NCI-H1417 (cell line): ENCODE data around the gene KCTD8.

Source experiments
- DNase-seq, 3 experiments: peaks; one replicate each; lab custom pipeline; 2025; lab: John Stamatoyannopoulos, UW

Gene KCTD8

DNA sequence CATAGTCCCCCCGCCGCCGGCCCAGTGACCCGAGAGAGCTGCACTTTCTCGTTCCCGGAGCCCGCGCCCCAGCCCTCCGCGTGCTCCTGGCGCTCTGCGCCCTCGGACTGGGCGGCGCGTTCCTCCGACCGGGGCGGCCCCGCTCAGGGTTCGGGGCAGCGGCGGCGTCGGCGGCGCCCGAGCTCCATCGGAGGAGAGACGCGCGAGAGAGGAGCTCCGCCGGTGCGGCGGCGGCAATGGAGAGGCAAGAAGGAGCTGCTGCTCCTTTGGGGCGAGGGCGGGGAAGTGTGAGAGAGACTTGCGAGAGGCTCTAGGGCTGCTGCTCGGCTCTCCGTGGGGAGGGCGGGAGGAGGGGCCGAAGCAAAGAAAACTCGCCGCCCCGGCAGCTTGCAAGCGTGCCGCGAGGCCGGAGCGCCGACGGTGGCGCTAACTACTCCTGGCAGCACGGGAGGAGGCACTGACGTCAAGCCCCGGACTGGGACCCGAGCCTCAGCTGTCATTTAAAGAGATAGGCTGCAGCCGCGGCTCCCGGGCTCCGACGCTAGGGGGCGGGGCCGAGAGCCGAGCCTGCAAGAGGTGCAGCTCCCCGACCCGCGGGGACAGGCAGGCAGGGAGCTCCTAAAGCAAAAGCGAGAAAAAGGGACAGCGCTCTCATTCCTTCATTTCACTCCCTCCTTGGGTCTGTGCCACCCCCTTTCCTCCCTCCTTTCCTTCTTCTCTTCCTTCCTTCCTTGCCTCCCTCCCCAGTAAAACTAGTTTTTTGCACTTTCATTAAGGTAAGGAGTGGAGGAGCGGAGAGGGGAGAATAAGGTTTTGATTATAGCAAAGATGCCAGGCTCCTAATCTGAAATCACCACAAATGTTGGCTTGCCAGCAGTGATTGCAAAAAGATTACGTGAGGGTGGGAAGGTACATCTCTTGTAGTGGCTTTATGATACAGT is at the start of gene KCTD8:
KCTD8 (minus strand) TSS at position 289 of the 941 bp plus-strand sequence.
- DNase-seq: peak; percentile 37 to 96 (median 90)

- DNase-seq: no peak
Measured at GRCh38 chr4:44494810-44495701, 46.4 kb upstream of the KCTD8 start.

DNA sequence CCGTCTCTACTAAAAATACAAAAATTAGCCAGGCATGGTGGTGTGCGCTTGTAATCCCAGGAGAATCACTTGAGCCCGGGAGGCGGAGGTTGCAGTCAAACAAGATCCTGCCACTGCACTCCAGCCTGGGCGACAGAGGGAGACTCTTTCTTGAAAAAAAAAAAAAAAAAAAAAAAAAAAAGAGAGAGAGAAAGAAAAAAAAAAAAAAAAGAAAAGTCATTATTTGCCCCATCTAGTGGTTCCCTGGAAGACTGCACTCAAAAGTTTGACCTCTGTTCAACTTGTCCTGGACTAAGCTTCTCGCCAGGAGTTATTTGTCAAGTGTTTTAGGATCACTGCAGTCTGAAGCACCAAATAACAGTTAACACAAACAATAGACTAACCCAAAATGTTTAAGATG is 45.3 kb upstream of the KCTD8 start:
- DNase-seq: peak in 1 of 3 experiments; percentile 25

DNA sequence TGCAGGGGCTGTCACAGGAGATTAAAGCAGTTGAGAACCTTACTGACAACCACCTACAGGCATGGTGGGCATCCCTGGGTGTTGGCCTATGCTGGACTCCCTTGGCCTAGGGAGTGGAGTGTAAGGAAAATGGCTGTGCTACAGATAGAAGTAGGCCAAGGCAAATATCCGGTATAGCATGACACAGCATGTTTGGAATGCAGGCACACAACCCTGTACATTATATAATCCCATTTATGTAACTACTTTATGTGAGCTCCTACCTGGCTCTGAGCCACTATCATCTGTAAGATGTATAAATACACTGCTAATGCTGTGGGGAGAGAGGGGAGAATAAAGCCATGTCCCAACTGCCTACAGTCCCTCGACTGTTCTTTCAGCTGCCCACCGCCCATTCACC is 38.7 kb upstream of the KCTD8 start:
- no peak for DNase-seq

- no peak for DNase-seq
Measured at GRCh38 chr4:44479731-44480130, 31.1 kb upstream of the KCTD8 start.

GRCh38 chr4:44462259-44462658 is 13.7 kb upstream of the KCTD8 start:
- DNase-seq: no peak

- DNase-seq: peak in 2 of 3 experiments; percentile 81 to 82
Measured at GRCh38 chr4:44447563-44448504, 775 bp downstream of the KCTD8 start.

- DNase-seq: peak in 2 of 3 experiments; percentile 62 to 68
Measured at GRCh38 chr4:44446801-44447562, 1.6 kb downstream of the KCTD8 start.

DNA sequence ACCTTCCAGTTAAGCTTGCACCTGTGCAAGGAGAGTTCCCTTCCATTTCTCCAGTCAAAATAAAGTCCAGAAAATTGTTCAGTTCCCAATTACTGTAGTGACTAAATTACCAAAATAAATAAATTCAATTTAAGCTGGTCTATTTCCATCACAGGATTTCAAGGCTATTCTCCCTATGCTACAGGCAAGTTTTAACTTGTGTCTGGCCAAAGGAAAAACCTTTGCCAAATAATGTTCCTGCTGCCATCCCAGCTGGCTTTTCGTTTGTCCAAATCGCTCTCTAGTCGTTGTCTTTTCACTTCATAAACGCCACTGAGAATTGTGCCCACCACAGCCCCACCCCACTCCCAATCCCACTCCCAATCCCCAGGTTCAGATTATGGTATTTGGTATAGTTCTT is 2.4 kb downstream of the KCTD8 start:
- peak in 1 of 3 experiments; percentile 52 for DNase-seq

GRCh38 chr4:44438687-44439086 is 9.9 kb downstream of the KCTD8 start:
- DNase-seq: no peak

DNA sequence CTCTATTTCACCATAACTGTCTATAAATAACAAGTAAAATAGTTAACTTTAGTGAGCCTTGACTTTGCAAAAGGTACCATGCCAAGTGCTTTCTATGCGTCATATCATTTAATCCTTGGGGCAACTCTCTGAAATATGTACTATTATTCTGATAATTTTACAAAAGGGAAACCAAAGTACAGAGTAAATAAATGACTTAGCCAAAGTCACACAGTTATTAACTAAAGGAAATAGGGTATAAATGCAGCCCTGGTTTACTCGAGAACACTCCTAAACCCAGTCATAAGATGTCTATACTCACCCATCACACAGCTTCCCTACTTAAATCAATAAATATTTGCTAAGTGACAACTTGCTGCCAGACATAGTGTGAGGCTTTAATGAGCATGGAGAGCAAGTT is 14.4 kb downstream of the KCTD8 start:
- no peak for DNase-seq

GRCh38 chr4:44425614-44426208 is 22.9 kb downstream of the KCTD8 start:
- peak in 2 of 3 experiments; percentile 39 to 76 for DNase-seq

DNA sequence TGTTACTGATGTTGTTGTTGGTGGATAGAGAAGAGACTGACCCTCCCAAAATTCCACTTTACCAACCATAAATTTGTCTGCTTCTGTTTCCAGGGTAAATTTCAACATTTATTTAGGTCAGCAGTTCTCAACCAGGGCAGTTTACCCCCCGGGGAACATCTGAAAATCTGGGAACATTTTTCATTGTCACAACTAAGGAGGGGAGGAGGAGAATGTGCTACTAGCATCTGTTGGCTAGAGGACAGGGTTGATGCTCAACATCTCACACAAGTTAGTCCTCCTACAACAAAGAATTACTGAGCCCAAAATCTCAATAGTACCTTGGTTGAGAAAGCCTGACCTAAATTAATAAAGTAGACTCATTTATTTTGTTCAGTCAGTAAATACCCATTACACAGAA is 25.7 kb downstream of the KCTD8 start:
- DNase-seq: no peak

- no peak for DNase-seq
Measured at GRCh38 chr4:44421330-44422065, 27.1 kb downstream of the KCTD8 start.

- DNase-seq: no peak
Measured at GRCh38 chr4:44415251-44415650, 33.4 kb downstream of the KCTD8 start.

GRCh38 chr4:44368413-44369167 is 80.0 kb downstream of the KCTD8 start:
- DNase-seq: no peak

GRCh38 chr4:44354172-44354571 is 94.4 kb downstream of the KCTD8 start:
- no peak for DNase-seq

- DNase-seq: no peak
Measured at GRCh38 chr4:44351069-44351468, 97.5 kb downstream of the KCTD8 start.

- DNase-seq: no peak
Measured at GRCh38 chr4:44342800-44343199, 105.8 kb downstream of the KCTD8 start.
